ENCODE measurements around the gene PARVG.
A peak's percentile ranks its signal among the peaks of the same experiment; 100 is the strongest.

Gene PARVG

DNA sequence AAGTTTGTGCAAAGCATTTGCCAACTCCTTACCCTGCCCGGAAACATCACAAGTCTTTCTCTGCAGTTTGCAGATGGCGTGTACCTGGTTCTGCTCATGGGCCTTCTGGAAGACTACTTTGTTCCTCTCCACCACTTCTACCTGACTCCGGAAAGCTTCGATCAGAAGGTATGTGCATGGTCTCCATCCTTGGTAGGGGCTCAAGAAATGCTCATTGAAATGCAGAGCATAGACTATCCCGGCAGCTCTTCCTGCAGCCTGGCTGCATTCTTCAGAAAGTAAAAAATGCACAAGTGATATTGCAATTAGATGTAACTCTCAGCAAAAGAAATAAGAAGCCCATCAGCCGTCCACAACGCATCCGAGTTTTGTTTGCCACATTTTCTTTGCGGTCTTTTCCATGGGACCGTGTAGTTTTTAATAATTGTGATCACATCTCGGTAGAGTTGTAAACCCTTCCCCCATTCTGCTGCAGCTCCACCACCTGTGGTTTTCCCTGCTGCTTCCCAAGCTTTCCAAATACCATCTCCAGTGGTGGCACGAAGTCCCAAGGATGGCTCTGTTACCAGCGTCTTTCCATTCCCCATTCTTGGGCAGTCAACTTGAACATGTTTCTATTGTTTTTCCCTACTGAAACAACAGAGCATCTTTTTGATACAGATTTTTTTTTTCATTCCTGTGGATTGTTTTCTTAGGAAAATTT lies 22.7 kb upstream of the PARVG start:
- no peak for DNase-seq

DNA sequence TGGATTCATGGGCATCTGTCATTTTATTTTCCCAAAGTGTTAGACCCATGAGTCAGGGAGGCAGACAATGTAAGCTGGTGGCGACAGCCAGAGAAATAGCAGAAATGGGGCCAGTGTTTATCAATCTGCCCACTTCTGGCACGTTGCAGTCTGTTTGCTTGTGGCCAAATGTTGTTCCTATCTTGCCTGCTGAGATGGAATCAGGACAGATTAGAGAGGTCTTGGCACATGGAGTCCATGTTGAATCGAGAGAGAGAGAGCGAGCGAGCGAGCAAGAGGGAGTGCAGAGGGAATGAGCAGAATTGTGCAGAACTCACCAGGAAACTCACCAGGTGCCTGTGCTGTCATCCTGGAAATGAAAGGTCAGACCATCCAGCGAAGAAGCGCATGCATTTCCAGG lies 21.9 kb upstream of the PARVG start:
- no peak for DNase-seq

DNA sequence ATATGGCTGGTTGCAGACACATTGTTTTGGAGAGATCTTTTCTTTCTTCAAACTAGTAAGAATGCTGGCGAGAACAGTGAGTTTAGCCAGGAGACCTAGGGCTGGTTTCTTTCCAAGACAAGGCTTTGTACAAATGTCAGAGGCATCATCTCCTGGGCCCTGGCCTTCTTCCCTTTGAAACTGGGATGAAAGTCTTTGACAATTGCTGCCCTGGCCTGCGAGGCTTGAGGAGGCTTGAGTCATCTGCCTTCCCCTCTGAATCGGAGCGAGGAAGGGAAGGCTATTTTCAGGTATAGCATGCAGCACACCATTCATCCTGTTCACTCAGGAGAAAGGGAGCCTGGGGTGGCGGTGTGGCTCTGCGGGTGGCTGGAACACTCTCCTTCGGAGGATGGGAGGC lies 21.5 kb upstream of the PARVG start:
- no peak for DNase-seq

DNA sequence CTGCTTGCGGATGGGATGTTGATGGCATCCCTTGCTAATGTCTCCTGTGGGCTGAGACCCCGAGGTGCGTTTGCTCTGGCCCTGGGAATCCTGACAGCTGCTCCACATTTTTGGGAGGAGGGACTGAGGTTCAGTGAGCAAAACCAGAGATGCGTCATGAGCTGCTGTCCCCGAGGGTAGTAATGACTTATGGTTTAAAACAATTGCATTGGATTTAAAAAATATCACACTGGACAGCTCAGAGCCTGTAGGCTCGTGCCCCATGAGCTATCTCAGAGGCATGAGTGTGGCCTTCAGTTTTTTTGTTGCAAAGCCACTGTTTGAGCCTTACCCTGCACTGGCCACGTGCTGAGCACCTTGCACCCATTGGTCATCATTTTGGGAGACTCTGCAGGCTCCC lies 20.9 kb upstream of the PARVG start:
- DNase-seq: no peak

DNA sequence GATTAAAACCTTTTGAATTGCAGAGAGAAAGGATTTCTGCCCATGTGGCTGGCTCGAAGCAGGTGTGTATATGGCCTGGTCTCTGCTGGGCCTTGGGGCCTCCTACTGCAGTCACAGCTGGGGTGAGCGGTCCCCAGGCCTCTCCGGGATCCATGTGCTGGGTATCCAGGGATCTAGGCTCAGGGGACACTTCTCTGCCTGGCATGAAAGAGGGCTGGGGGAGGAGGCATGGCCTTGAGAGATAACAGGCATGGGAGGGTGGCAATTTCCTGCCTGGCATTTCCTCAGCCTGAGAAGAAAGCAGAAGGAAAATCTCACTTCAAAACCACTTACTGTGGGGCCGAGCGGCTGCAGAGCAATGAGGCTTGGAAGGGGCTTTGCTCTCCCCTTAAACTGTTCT lies 20.3 kb upstream of the PARVG start:
- DNase-seq: no peak

DNA sequence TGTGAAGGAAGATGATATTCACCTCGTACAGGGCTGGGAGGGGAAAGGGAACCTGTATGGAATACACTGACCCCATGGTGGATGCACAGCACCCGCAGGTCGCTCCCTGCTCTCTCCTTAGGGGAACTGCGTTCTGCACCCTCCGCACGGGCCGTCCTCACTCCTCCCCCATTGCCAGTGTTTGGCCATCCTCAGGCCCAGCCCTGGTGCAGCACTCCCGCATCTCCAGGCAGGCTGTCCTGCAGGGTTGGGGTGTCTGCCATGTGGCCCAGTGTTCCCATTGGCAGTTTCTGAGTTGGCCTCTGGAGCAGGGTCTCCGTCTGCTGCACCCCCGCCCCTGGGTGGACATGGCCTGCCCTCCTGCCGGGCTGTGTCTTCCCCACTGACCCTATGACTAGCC lies 19.1 kb upstream of the PARVG start:
- DNase-seq: no peak

DNA sequence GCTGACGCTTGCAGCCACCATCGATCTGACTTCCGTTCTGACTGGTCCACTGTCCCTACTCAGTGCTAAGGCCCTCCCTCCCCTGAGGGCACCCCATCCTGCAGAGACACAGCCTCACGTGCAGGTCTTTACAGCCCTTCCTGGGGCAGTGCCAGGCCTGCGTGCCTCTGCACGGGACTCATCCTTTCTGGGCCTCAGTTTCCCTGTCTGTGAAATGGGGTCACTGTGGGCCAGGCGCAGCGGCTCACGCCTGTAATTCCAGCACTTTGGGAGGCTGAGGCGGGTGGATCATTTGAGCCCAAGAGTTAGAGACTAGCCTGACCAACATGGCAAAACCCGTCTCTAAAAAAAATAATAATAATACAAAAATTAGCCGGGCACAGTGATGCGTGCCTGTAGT lies 17.8 kb upstream of the PARVG start:
- DNase-seq: no peak

DNA sequence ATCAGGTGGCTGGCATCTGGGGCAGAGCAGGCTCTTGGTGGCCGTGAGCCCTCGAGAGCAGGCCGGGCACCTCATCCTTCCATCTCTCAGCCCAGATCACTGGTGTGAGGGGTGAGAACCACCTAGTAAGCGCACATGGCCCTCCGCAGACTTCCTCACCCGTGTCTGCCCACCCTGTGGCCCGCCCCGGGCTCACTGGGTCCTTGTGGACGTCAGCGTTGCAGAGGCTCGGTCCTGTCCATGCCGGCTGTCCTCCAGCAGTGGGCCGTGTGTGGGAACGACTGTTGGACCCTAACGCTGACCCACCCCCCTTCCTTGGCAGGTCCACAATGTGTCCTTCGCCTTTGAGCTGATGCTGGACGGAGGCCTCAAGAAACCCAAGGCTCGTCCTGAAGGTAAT lies 17.2 kb upstream of the PARVG start:
- DNase-seq: no peak

DNA sequence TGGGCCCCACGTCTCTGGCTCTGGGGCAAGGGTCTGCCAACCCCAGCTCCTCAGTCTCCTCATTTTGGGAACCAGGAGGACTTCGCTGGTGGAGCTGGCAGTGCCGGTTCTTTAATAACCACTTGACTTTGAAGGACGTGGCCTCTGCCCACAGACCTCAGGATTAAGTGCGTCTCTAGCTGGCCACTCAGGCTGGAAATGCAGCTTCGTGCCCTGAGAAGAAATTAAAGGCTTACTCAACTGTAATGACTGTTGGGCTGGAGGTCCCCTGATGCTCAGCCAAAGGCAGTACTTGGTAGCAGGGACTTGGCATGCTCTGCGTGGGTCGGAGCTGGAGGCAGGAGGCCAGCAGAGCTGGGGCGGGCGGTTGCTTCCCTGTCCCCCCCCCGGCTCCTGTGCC lies 16.7 kb upstream of the PARVG start:
- DNase-seq: no peak

DNA sequence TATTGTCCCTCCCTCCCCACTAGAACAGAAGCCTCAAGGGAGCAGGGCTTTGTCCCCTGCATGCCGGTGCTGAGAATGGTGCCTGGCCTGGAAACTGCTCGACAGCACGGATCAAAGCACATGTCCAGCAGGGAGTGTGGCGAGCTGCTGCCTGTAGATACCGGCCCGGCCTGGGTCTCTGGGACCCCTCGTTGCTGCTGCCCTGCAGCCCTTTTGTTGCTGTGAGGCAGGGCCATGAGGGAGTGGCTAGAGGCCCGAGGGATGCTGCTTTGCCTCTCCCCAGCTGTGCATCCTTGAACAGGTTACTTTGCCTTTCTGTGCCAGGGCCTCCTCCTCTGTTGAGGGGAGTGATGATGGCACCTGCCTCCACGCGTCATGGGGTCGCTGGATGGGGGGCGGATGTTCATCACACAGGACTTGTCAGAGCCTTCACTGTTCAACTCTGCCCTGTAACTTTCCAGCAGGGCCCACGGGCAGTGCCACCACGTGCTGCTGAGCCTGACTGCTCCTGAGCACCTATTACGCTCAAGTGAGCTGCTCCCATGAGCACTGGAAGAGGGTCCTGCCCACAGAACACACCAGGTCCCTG lies 15.3 kb upstream of the PARVG start:
- no peak for DNase-seq

DNA sequence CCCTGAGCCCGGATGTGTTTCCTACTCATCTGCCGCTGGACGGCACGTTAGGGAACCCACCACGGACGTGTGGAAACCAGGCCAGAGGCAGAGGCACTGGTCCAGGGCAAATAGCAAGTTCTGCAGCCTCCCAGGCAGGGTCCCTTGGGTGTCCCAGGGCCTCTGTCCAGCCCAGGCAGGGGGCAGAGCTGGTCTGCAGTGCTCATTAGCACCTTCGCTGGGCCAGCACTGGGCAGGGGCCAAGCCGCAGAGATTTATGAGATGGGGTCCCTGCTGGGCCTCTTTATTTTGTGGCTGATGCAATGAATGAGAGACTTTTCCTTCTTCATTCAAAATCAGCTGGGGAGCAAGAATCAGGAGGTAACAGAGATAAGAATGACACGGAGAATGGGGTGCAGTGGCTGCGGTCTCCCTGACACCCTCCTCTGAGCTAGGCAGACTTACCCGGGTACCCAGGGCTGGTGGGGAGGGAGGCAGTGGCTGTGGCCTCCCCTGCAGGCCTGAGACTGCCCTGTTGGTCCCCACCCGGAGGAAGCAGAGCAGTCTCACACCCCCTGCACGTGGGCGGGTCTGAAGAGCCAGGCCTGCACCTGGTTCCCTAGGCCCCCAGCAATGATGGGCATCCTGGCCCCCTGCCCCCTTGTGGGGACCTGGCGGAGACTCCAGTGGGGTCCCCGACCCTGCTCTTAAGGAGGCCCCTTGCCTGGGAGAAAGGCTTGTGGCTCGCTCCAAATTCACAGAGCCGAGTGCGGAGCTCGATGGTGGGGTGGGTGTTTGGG lies 14.0 kb upstream of the PARVG start:
- no peak for DNase-seq

DNA sequence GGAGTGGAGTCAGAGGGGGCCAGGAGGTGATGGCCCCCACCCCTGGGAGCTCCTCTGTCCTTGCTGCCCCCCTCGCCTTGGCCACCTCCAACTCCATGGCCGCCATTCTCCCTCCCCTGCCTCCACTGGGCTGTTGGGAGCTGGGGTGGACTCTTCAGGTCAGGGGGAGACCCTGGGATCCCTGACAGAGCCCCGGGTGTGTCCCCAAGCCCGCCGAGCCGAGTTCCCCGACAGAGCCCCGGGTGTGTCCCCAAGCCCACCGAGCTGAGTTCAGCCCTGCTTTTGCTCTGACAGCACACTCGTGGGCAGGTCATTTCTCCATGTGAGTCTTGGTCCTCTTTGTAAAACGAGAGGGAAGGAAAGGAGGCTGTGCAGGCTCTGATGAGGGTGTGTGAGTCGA lies 13.2 kb upstream of the PARVG start:
- no peak for DNase-seq

DNA sequence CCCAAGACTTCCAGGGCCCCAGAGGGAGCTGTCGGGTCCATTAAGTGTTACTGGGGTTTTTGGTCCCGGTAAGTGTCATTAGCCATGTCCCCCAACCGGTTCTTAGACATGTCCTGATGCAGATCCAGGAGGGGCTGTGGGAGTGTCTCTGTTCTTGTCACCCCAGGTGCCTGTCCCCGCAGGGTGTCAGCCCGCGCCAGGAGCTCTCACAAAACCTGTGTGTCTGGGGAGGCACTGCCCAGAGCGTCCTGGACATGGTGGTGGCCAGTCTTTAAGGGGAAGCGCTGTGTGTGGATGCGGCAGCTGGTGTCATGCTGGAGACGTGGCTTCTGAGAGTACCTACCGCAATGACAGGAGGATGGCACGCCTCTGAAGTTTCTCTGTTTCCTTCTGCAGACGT lies 12.5 kb upstream of the PARVG start:
- DNase-seq: no peak

DNA sequence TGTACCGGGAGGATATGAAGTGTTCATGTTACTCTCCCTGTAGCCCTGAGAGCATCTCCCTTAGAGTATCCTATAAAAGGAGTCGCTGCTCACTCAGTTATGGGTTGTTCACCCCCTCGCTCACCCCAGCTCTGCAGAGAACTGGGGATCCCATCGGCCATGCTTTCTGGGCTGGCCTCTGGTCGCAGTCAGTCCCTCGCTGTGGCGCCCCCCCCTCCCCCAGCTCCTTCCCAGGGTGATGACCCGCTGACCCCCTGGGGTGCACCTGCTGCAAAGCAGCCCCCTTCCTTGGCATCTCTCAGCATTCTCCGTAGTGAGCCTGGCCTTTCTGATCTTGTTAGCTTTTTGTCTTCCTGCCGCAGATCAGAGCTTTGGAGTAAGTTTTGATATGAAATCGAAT lies 10.3 kb upstream of the PARVG start:
- DNase-seq: no peak

DNA sequence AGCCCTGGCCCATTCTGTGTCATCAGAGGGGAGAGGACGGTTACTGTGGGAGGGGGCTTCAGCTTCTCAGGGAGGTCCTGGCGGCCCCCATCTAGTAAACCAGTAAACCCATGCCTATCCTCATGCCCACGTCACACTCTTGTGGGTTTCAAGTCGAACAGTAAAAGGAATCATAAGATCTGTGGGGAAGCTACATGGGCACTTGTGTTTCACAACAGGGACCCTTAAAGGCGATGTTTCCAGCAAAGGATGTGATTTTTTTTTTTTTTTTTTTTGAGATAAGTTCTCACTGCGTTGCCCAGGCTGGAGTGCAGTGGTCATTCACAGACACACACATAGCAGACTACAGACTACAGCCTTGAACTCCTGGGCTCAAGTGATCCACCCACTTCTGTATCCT lies 9.2 kb upstream of the PARVG start:
- DNase-seq: no peak

DNA sequence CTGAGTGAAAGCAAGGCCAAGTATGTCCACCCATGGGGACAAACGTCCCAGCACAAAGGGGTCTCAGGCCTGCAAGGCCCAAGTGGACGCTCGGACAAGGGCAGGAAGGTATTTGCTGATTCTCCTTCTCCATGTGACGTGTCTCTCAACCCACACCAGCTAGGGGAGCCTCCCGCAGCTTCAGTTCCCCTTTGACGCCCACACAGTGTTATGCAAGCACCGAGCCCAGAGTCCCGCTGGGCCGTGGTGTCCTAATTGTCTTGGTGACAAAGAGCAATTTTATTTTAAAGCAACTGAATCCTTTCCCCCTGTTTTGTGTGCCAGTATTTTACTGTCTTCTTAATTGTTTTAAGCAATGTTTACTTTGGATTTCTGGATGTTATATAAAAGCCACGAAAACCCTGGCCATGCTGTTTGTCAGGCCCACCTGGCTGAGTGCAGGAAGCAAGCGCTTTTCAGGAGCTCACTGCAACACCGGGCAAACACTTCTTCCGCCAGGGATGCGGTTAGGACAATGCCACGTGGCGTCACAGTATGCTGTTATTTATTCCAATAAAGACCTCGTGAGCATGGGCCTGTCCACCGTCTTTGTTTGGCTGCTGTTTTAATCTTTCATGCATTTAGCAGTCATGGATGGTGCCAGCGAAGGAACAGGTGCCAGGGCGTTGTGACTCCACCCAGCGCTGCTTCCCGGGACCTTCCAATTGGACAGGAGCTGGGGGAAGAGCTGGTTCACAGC lies 8.2 kb upstream of the PARVG start:
- DNase-seq: no peak

DNA sequence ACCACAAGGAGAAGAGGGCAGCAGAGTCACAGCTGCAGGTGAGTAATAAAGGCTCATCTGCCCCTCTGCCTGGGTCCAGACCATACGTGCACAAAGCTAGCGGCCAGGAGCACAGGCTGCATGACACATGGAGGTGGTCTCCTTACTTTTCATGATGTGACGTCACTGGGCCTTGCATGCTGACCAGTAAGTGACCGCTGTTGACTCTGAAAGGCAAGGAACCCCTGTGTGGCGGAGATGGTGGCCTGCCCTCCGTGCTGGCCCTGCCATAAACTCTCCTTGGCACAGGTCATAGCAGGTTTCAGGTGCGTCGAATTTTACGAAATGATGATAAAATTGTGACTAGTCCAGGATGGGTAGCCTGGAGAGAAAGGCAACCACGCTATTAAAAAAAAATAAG lies 7.6 kb upstream of the PARVG start:
- DNase-seq: no peak

DNA sequence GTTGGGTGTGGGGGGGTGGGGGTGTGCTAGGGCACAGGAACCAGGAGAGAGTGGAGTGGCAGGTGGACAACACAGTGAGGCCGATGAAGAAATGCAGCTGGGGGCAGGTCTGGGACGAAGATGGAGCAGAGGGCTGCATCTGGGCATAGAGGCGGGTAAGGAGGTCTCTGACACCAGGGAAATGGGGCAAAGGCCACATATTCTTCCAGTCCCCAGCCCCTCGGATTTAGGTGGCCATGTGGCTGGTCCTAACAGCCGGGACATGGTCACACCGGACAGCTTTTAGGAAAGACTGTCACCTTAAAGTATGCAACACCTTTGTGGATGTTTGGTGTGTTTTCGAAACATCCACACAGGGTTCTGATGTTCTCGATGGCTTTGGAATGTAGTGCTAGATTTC lies 5.0 kb upstream of the PARVG start:
- DNase-seq: no peak

DNA sequence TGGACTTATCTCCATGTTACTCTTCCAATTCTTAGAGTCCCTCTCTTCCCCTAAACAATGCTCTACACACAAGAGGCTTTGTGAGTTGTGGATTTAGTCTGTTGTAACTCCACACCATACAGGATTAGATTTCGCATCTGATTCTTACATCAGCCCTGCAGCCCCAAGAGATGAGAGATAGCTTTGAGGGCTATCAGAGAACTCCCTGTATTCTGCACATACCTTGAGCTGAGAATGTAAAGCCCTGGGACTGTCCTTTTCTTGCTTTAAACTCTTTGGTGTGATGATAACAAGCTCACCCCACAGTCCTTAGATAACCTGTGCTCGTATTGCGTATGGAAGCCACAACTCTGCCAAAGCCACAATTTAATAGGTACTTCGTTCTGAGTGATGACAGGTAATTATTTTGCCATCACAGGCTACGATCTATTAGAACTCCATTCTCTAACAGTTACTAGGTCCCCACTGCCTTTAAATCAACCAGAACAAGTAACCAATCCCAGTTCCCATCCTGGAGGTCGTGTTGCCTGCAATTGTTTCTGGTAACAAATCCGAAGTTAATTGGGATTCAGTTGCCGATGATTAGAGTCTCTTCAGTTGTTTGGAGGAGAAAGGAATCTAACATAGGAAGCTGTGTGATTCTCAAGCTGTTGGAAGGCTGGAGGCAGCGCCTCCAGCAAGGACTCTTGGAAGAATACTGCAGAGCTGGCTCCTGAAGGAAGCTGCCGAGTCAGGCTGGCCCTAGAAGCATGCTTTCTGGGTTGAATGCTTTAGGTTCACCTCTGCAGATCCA lies 1.3 kb upstream of the PARVG start:
- peak; percentile 12 for DNase-seq

DNA sequence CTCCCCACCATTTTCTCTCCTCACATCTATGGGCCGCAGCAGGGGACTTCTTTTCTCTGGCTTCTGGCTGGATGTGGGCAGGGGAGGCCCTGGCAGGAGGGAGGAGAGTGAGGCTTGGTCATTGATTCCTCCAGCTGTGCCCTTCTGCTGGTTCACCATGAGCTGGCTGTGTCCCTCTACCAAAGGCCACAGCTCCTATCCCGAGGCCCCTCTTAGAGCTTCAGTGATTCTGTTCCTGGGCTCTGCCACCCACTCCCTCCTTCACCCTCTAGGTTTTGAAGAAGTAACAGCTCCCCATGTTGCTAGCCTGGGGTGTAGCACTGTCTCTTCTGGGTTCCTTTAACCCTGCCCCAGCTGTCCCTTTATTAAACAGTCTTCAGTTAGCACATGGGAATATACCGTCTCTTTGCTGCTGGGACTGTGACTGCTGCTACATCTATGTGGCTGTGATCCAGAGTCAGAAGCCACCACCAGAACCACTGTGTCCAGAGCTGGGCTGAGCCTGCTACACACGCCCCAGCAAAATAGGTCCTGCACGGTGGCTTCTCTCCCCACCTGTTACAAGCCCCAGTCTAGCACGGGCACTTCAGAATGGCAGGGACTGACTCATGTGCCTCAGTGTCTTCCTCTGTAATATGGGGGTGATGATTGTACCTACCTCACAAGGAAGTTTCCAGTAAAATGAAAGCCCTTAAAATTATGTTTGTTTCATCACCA lies 578 bp upstream of the PARVG start:
- DNase-seq: no peak

DNA sequence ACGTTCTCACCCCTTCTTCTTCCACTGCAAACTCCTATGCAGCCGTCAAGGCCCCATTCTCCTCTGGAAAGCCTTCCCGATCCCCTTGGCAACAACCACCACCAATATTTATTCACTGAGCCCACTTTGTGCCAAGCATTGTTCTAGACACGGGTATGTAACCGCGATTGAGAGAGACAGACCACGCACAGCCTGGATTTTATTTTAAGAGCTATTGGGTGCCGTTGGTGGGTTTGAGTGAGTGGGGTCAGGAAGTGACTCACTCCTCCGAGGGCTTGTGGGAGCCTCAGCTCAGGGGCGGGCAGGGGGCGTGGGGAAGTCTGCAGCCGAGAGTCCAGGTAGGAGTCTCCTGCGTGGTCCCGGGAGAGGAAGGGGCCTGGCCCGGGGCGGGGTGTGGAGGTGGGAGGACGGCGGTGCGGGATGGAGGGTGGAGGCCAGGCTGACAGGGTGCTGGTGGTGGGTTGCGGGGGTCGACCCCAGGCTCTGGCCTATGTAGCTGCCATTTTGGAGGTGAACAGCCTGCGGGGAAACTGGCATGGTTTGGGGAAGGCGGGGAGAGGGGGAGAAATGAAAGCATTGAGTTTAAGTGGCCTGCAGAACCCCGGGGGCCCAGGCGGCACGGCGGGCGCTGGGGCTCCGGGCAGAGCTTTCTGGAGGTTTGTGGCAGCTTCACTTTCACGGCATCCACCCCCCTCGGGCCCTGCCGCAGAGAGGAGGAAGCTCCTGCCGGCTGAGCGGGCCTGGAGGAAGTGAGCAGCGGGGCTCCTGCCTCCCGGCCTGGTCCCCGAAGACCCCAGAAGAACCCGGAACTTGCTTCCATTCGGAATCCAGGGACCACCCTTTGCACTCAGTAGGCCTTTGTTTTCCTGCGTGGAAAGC lies 547 bp downstream of the PARVG start:
- DNase-seq: no peak

All from NCI-H82 (cell line).